Activated CD8-positive, alpha-beta memory T cell treated with anti-CD3 and anti-CD28 coated beads, Interleukin-2, amount 10 ng/mL, durations not matched to agents 7 days and 5 days (primary cell): ENCODE results near the gene RANGRF. TPM values are rescaled to one million over a fixed set of nuclear protein-coding genes. Genes with fewer than 3 reads are reported as not detected.
"Not testable (repeated sequence)": the region's sequence is repeated elsewhere in the genome, so short reads cannot be mapped to it uniquely, and the experiment has no call there.

ENCODE experiments used
- ATAC-seq: fragments of 150-1000 bp; cut with Tn5 transposase; one replicate; pipeline ENCODE4 v1.10.0; 2021; ENCODE audit warnings: moderate library complexity
- CTCF ChIA-PET: fragments of 350-600 bp; sonication (Branson Sonifier 250); formaldehyde crosslinking; loops from one replicate; lab custom pipeline; 2021; ENCODE audit warnings: antibody characterized with exemption; lab: Charles Lee
- DNase-seq: peaks from one replicate; pipeline ENCODE4 v3.0.0-alpha.2; 2020
- H3K27ac Mint-ChIP-seq: one replicate; pipeline ENCODE4 v1.8.0; 2021; ENCODE audit warnings: mild to moderate bottlenecking, mixed read lengths
- H3K27me3 Mint-ChIP-seq: one replicate; pipeline ENCODE4 v1.8.0; 2021; ENCODE audit warnings: mixed read lengths
- H3K36me3 Mint-ChIP-seq: one replicate; pipeline ENCODE4 v1.8.0; 2021; ENCODE audit warnings: mild to moderate bottlenecking, mixed read lengths
- H3K4me1 Mint-ChIP-seq: one replicate; pipeline ENCODE4 v1.8.0; 2021; ENCODE audit warnings: mixed read lengths
- H3K4me3 Mint-ChIP-seq: one replicate; pipeline ENCODE4 v1.8.0; 2021; ENCODE audit warnings: mild to moderate bottlenecking, moderate library complexity, mixed read lengths
- H3K9me3 Mint-ChIP-seq: one replicate; pipeline ENCODE4 v1.8.0; 2022; ENCODE audit warnings: low read depth, mixed read lengths
- total RNA-seq, 2 experiments: library from RNA; stranded (reverse); gene quantifications; one replicate each; pipeline ENCODE4 v1.2.3, GENCODE V29; 2021

RANGRF gene, protein sequence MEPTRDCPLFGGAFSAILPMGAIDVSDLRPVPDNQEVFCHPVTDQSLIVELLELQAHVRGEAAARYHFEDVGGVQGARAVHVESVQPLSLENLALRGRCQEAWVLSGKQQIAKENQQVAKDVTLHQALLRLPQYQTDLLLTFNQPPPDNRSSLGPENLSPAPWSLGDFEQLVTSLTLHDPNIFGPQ
- total RNA-seq = 10 to 100 TPM; 53.8 to 63.6 TPM

DNA sequence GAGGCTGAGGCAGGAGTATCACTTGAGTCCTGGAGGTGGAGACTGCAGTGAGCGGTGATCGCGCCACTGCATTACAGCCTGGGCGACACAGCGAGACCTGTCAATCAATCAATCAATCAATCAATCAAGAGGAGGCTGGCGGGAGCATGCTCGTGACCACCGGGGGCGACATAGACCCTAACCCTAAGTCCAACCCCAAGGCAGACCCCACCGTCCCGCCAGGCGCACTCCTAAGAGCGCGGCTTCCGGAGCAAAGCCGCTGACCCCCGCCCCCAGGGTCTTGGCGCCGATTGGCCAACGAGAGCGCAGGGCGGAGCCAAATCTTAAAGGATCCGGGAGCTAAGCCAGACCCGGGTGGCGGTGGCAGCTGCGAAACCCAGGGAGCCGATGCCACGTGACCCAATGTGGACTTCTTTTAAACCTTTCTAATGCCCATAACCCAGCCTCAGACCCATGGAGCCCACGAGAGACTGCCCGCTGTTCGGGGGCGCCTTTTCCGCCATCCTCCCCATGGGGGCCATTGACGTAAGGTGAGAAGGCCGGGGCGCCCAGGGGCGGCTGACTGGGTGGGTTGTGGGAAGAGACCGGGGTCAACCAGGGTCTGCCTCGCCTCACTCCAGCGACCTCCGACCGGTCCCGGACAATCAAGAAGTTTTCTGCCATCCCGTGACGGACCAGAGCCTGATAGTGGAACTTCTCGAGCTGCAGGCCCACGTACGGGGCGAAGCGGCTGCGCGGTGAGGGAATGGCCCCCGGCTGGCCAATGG lies at the start of gene RANGRF:
TSS of gene RANGRF (plus strand) at position 335 of the 767 bp plus-strand sequence. CDS start at position 454, 119 bp downstream.
- peak; percentile 95 for ATAC-seq
- H3K4me1 Mint-ChIP-seq = peaks cover 38% of the 10 kb centered on the region
- H3K9me3 Mint-ChIP-seq = no peaks in the 10 kb centered on the region
- peaks cover 12% of the 10 kb centered on the region for H3K36me3 Mint-ChIP-seq
- peak within 1 kb of the TSS; percentile 90 for H3K4me3 Mint-ChIP-seq
- H3K27me3 Mint-ChIP-seq = no peaks in the 10 kb centered on the region
- DNase-seq = peak; percentile 92
- peak within 1 kb of the TSS; percentile 96 for H3K27ac Mint-ChIP-seq
- CTCF ChIA-PET = interaction anchor here (1.0 to 1.4 kb wide), 5 partner anchors 12 to 169 kb away, joined by 3 to 6 read pairs (median 3); no protein-coding TSS in a partner anchor

DNA sequence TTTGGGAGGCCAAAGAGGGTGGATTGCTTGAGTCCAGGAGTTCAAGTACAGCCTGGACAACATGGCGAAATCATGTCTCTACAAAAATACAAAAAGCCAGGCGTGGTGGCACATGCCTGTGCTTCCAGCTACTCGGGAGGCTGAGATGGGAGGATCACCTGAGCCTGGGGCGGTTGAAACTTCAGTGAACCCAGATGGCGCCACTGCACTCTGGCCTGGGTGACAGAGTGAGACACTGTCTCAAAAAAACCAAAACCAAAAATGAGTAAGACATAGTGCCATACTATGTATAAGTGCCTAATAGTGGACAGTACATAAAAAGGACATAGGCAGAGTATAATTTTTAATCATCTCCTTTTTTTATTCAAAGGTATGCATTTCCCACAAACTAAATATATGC lies 44.6 kb upstream of the RANGRF start:
- Mint-ChIP-seq H3K4me3 (no peak overlapping the region), H3K9me3 (peaks cover 2% of the 10 kb centered on the region), H3K27ac (peak overlapping the region; percentile 64), H3K4me1 (peaks cover 33% of the 10 kb centered on the region), H3K27me3 (no peaks in the 10 kb centered on the region), H3K36me3 (peaks cover 32% of the 10 kb centered on the region)
- ATAC-seq (no peak), DNase-seq (peak; percentile 51)
- CTCF ChIA-PET = interaction anchor here (1.0 to 3.7 kb wide), 6 partner anchors 8 to 183 kb away, joined by 3 to 27 read pairs (median 4); partner anchors contain the start of gene SLC25A35

DNA sequence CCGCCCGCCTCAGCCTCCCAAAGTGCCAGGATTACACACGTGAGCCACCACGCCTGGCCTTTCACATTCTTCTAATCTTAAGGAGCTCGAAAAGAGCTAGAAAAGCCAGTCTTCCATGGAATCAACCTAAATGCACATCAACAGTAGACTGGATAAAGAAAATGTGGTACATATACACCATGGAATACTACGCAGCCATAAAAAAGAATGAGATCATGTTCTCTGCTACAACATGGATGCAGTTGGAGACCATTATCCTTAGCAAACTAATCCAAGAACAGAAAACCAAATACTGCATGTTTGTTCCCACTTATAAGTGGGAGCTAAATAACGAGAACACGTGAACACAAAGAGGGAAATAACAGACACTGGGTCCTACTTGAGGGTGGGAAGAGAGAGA lies 43.7 kb upstream of the RANGRF start:
- Mint-ChIP-seq H3K27me3 (no peaks in the 10 kb centered on the region), H3K4me1 (peaks cover 37% of the 10 kb centered on the region), H3K27ac (no peak overlapping the region), H3K9me3 (peaks cover 2% of the 10 kb centered on the region), H3K4me3 (no peak overlapping the region), H3K36me3 (peaks cover 30% of the 10 kb centered on the region)
- CTCF ChIA-PET = interaction anchor here (1.1 to 3.7 kb wide), 5 partner anchors 9 to 184 kb away, joined by 3 to 27 read pairs (median 6); partner anchors contain the start of gene SLC25A35
- no peak for DNase-seq
- ATAC-seq = no peak

DNA sequence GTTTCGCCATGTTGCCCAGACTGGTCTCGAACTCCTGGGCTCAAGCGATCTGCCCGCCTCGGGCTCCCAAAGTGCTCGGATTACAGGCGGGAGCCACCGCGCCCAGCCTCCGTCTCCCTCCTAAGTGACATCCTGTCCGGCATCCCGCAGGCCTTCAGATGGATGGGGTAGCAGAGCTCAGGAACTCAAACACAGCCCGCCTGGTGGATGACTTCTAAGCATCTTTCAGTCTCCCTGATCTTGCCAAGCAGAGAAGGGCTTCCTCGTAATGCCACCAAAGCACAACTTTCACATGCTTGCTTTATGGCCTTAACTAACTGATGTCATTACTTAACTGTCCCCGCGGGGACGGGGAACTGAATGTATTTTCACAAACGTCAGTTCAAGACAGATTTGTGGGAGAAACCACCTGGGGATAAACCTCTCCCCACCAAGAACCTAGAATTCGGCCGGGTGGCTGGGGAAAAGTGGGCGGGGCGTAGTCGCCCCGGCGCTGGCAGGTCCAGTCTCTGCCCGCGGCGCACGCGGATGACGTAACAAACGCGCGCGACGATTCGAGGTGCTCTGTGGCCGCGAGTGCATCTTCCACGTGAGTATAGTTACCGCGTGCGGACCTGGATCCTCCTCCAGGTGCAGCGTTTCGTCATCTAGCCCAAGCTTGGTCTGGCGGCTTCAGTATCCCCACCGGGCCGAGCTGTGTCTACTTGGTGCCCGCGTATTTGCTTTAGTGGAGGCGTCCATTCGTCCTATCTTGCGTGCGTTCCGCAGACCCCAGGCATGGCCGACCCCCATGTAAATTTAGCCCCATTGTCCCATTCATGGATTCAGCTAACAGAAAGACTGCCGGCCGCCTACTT lies 39.5 kb upstream of the RANGRF start, which contains the start of gene PFAS:
TSS of gene PFAS (plus strand) at position 539 of the 857 bp plus-strand sequence. CDS start 4,649 bp downstream, outside the sequence.
- peak; percentile 98 for DNase-seq
- peaks cover 2% of the 10 kb centered on the region for H3K9me3 Mint-ChIP-seq
- peak; percentile 75 for ATAC-seq
- H3K4me1 Mint-ChIP-seq = peaks cover 38% of the 10 kb centered on the region
- CTCF ChIA-PET = interaction anchor here (0.6 to 5.0 kb wide), 12 partner anchors 11 to 170 kb away, joined by 3 to 61 read pairs (median 4); partner anchors contain the start of gene SLC25A35
- peaks cover 19% of the 10 kb centered on the region for H3K36me3 Mint-ChIP-seq
- peak within 1 kb of the TSS; percentile 98 for H3K4me3 Mint-ChIP-seq
- no peaks in the 10 kb centered on the region for H3K27me3 Mint-ChIP-seq
- peak within 1 kb of the TSS; percentile 100 for H3K27ac Mint-ChIP-seq

DNA sequence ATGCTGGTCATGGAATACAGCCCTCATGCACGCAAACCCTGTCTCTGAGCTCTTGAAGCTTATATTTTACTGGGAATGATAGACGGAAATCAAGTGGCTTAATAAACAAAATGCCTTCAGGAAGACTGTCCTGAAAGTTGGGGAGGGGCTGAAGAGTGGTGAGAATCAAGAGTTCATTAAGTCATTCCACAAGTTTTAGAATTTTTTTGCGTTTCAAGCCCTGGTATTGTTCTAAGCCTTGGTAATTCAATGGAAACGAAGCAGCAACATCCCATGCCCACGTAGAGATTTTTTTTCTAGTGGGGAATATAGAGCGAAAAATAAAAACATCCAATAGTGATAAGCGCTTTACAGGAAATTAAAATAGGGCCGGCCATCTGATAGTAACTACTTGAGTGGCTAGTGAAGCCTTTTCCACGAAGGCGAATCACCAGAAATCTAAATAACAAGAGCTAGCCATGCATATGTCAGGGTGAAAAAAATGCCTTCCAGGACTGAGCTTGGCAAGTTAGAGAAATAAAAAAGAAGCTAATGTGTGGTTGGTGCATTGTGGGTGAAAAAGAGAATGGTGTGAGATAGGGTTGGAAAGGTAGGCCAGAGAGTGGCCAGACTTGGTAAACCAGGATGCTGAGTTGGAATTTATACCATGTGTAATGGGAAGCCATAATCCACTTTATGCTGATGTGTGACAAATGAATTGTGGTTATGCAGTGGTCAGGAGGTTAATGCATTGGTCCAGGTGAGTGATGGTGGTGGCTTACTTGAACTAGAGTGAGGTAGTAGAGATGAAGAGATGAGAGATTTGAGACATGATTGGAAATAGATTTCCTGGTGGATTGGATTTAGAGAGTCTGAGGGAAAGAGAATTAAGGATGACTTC lies 38.6 kb upstream of the RANGRF start:
- peak overlapping the region; percentile 98 for H3K4me3 Mint-ChIP-seq
- peaks cover 14% of the 10 kb centered on the region for H3K36me3 Mint-ChIP-seq
- H3K27ac Mint-ChIP-seq = peak overlapping the region; percentile 100
- peaks cover 2% of the 10 kb centered on the region for H3K9me3 Mint-ChIP-seq
- ATAC-seq (no peak), DNase-seq (no peak)
- CTCF ChIA-PET = interaction anchor here (0.6 to 5.0 kb wide), 9 partner anchors 10 to 130 kb away, joined by 3 to 61 read pairs (median 3); partner anchors contain the start of gene SLC25A35
- no peaks in the 10 kb centered on the region for H3K27me3 Mint-ChIP-seq
- peaks cover 31% of the 10 kb centered on the region for H3K4me1 Mint-ChIP-seq

DNA sequence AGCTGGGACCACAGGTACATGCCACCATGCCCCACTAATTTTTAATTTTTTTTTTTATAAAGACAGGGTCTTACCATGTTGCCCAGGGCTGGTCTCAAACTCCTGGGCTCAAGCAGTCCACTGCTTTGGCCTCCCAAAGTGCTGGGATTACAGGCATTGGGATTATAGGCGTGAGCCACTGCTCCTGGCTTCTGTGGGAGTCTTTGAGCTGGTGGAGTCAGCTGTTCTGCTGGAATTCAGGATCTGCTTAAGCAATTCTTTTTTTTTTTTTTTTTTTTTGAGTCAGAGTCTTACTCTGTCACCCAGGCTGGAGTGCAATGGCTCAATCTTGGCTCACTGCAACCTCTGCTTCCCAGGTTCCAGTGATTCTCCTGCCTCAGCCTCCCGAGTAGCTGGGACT lies 37.1 kb upstream of the RANGRF start:
- DNase-seq, H3K9me3 Mint-ChIP-seq, H3K27me3 Mint-ChIP-seq, H3K4me3 Mint-ChIP-seq, H3K27ac Mint-ChIP-seq, ATAC-seq: not testable (repeated sequence)
- peaks cover 17% of the 10 kb centered on the region for H3K4me1 Mint-ChIP-seq
- CTCF ChIA-PET = interaction anchor here (0.6 to 1.5 kb wide), 3 partner anchors 50 to 624 kb away, joined by 3 to 4 read pairs (median 3); partner anchors contain the start of gene SAT2
- peaks cover 12% of the 10 kb centered on the region for H3K36me3 Mint-ChIP-seq

DNA sequence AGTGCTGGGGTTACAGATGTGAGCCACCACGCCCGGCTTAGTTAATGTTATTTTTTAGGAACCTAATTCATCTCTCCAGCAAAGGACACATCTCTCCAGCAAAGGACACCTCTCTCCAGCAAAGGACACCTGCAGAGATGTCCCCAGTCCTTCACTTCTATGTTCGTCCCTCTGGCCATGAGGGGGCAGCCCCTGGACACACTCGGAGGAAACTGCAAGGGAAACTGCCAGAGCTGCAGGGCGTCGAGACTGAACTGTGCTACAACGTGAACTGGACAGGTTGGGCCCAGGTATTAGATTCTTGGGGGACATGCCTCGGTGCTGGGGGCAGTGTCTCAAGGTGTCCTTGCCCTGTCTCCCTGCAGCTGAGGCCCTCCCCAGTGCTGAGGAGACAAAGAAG lies 34.7 kb upstream of the RANGRF start:
- H3K27me3 Mint-ChIP-seq = no peaks in the 10 kb centered on the region
- no peak overlapping the region for H3K4me3 Mint-ChIP-seq
- no peak for DNase-seq
- peaks cover 14% of the 10 kb centered on the region for H3K4me1 Mint-ChIP-seq
- H3K36me3 Mint-ChIP-seq = peaks cover 18% of the 10 kb centered on the region
- no peak for ATAC-seq
- H3K9me3 Mint-ChIP-seq = no peaks in the 10 kb centered on the region
- no peak overlapping the region for H3K27ac Mint-ChIP-seq
- CTCF ChIA-PET = interaction anchor here (2.0 kb wide), 1 partner anchor 47 kb away, joined by 7 read pairs; no protein-coding TSS in a partner anchor

DNA sequence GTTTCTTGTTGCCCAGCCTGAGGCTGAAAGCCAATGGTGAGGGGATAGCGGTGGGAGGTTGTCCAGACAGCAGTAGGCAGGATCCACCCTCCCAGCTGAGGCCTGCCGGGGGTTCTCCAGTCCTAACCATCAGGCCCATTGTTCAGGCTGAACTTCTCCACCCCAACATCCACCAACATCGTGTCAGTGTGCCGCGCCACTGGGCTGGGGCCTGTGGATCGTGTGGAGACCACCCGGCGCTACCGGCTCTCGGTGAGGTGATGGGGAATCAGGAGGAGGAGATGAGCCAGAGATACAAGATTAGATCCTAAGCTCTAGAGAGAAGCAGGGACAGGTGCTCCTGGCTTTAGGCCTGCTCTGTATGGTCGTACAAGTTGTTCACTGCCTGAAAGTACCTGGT lies 33.6 kb upstream of the RANGRF start:
- Mint-ChIP-seq H3K4me3 (no peak overlapping the region), H3K27me3 (no peaks in the 10 kb centered on the region), H3K36me3 (peaks cover 18% of the 10 kb centered on the region), H3K4me1 (peaks cover 9% of the 10 kb centered on the region), H3K27ac (no peak overlapping the region), H3K9me3 (no peaks in the 10 kb centered on the region)
- CTCF ChIA-PET = interaction anchor here (2.0 kb wide), 1 partner anchor 46 kb away, joined by 7 read pairs; no protein-coding TSS in a partner anchor
- no peak for DNase-seq
- no peak for ATAC-seq

DNA sequence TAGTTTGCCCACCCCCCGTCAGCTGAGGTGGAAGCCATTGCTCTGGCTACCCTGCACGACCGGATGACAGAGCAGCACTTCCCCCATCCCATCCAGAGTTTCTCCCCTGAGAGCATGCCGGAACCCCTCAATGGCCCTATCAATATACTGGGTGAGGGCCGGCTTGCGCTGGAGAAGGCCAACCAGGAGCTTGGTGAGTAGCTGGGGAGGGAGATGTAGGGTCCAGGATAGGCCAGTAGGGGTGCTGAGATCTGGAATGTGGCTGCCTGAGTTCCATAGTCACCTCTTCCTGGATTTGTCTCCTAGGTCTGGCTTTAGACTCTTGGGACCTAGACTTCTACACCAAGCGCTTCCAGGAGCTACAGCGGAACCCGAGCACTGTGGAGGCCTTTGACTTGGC lies 33.0 kb upstream of the RANGRF start:
- H3K4me3 Mint-ChIP-seq = no peak overlapping the region
- ATAC-seq (no peak), DNase-seq (no peak)
- no peaks in the 10 kb centered on the region for H3K9me3 Mint-ChIP-seq
- peaks cover 19% of the 10 kb centered on the region for H3K36me3 Mint-ChIP-seq
- CTCF ChIA-PET = no interaction called here
- no peaks in the 10 kb centered on the region for H3K27me3 Mint-ChIP-seq
- no peak overlapping the region for H3K27ac Mint-ChIP-seq
- peaks cover 3% of the 10 kb centered on the region for H3K4me1 Mint-ChIP-seq

DNA sequence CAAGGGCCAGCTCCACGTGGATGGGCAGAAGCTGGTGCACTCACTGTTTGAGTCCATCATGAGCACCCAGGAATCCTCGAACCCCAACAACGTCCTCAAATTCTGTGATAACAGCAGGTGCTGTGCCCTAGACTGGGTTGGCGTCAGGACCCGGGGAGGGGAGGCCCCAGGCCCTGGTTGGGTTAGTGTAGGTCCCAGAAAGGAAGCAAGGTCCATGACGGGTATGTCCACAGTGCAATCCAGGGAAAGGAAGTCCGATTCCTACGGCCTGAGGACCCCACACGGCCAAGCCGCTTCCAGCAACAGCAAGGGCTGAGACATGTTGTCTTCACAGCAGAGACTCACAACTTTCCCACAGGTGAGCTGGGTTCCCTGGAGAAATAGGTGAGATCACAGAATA lies 32.2 kb upstream of the RANGRF start:
- ATAC-seq = no peak
- no peaks in the 10 kb centered on the region for H3K9me3 Mint-ChIP-seq
- H3K4me1 Mint-ChIP-seq = no peaks in the 10 kb centered on the region
- DNase-seq = no peak
- H3K27ac Mint-ChIP-seq = no peak overlapping the region
- H3K27me3 Mint-ChIP-seq = no peaks in the 10 kb centered on the region
- H3K4me3 Mint-ChIP-seq = no peak overlapping the region
- peaks cover 22% of the 10 kb centered on the region for H3K36me3 Mint-ChIP-seq
- CTCF ChIA-PET = no interaction called here

DNA sequence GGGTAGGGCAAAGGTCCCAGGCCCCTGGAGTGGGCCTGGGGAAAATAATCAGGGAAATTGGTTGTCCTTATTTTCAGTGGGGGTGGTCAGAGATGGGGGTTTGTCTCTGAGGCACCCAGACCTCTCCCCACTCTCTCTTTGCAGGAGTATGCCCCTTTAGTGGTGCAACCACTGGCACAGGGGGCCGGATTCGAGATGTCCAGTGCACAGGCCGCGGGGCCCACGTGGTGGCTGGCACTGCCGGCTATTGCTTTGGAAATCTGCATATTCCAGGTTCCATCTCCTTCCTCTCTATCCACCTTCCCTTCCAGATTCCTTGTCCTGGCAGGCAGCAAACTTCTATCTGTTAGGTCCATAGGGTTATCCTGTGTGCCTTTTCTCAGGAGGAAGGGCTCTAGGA lies 31.8 kb upstream of the RANGRF start:
- no peaks in the 10 kb centered on the region for H3K4me1 Mint-ChIP-seq
- H3K9me3 Mint-ChIP-seq = no peaks in the 10 kb centered on the region
- H3K27me3 Mint-ChIP-seq = no peaks in the 10 kb centered on the region
- no peak for ATAC-seq
- H3K4me3 Mint-ChIP-seq = no peak overlapping the region
- H3K36me3 Mint-ChIP-seq = peaks cover 22% of the 10 kb centered on the region
- CTCF ChIA-PET = no interaction called here
- no peak overlapping the region for H3K27ac Mint-ChIP-seq
- no peak for DNase-seq

DNA sequence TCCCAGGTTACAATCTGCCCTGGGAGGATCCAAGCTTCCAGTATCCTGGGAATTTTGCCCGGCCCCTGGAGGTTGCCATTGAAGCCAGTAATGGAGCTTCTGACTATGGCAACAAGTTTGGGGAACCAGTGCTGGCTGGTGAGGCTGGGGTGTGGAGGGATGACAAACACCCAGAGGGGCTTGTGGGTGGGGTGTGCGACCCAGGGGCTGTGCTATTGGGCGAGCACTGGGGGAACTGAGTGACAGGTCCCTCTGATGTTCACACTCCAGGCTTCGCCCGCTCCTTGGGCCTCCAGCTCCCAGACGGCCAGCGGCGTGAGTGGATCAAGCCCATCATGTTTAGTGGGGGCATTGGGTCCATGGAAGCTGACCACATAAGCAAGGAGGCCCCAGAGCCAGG lies 30.7 kb upstream of the RANGRF start:
- no peak overlapping the region for H3K27ac Mint-ChIP-seq
- CTCF ChIA-PET = no interaction called here
- no peak for ATAC-seq

More for the DNA sequence above, 30.7 kb upstream of the RANGRF start:
- DNase-seq = no peak
- no peaks in the 10 kb centered on the region for H3K9me3 Mint-ChIP-seq
- H3K4me3 Mint-ChIP-seq = no peak overlapping the region
- H3K36me3 Mint-ChIP-seq = peaks cover 27% of the 10 kb centered on the region
- H3K27me3 Mint-ChIP-seq = no peaks in the 10 kb centered on the region
- no peaks in the 10 kb centered on the region for H3K4me1 Mint-ChIP-seq
